Endothelial cell of umbilical vein (primary cell): ENCODE results near the gene BCAR3. TPM values are rescaled to one million over a fixed set of nuclear protein-coding genes. Genes with fewer than 3 reads are reported as not detected.

Experiments used
- BruUV-seq: library from RNA; stranded (reverse); fragments of 400-500 nt; replicated peaks from 2 replicates; lab custom pipeline; 2021; lab: Mats Ljungman, UMichigan
- CTCF ChIA-PET: fragments of 300-600, 350-600 bp; sonication (Branson Sonifier 250); formaldehyde crosslinking; loops from one replicate; lab custom pipeline; 2021; ENCODE audit warnings: antibody characterized with exemption, inconsistent platforms; lab: Charles Lee
- POLR2A ChIA-PET: fragments of 300-600, 350-600 bp; sonication (Branson Sonifier 250); formaldehyde crosslinking; loops from one replicate; lab custom pipeline; 2021; ENCODE audit warnings: antibody characterized with exemption, inconsistent platforms; lab: Charles Lee
- DNase-seq: peaks from one replicate; pipeline ENCODE4 v3.0.0-alpha.2; 2011; ENCODE audit warnings: low read depth, low spot score
- FAIRE-seq: peaks from 2 replicates; lab custom pipeline; 2011; peaks lifted over from hg19 to GRCh38; lab: Jason Lieb, UNC
- H2AFZ ChIP-seq: 2 replicates; pipeline ENCODE4 v1.6.0; 2012; ENCODE audit warnings: low read depth, low read length, control low read depth, inconsistent platforms
- H3K27ac ChIP-seq: 2 replicates; pipeline ENCODE4 v1.5.1; 2011; ENCODE audit warnings: low read depth, mild to moderate bottlenecking, control low read depth, low read length, moderate library complexity; ENCODE audit not compliant: insufficient read depth
- H3K27me3 ChIP-seq, 2 experiments: 2 replicates each; pipeline versions ENCODE4 v1.6.0 to v1.6.1; 2011; ENCODE audit warnings: low read length in 2 of 2, mixed read lengths in 1 of 2; ENCODE audit not compliant: control insufficient read depth in 2 of 2, insufficient read depth in 2 of 2
- H3K36me3 ChIP-seq, 2 experiments: 2 replicates in 1 of 2; 3 replicates in 1 of 2; pipeline ENCODE4 v1.5.1; 2011; ENCODE audit warnings: low read length in 2 of 2, mild to moderate bottlenecking in 1 of 2, moderate library complexity in 1 of 2; ENCODE audit not compliant: control insufficient read depth in 2 of 2, insufficient read depth in 2 of 2; ENCODE audit errors: extremely low read depth in 1 of 2
- H3K4me1 ChIP-seq: 3 replicates; pipeline ENCODE4 v1.5.1; 2011; ENCODE audit warnings: mild to moderate bottlenecking, low read length; ENCODE audit not compliant: control insufficient read depth, insufficient read depth; ENCODE audit errors: extremely low read depth
- H3K4me2 ChIP-seq: 2 replicates; pipeline ENCODE4 v1.6.1; 2011; ENCODE audit warnings: low read length, control low read depth, mixed read lengths; ENCODE audit not compliant: insufficient read depth
- H3K4me3 ChIP-seq, 3 experiments: fragments of 200-600 bp in 1 of 3; sonication (generic), shearing (Covaris generic) in 1 of 3; replicated peaks in 1 of 3; 2 replicates each; pipeline ENCODE4 v1.5.1; 2011 to 2016; ENCODE audit warnings: control low read depth in 3 of 3, low read length in 3 of 3, mild to moderate bottlenecking in 2 of 3, inconsistent platforms in 1 of 3, low read depth in 1 of 3, moderate library complexity in 1 of 3; ENCODE audit not compliant: insufficient read depth in 1 of 3
- H3K79me2 ChIP-seq: 2 replicates; pipeline ENCODE4 v1.6.0; 2012; ENCODE audit warnings: low read length, inconsistent platforms; ENCODE audit not compliant: control insufficient read depth, insufficient read depth
- H3K9ac ChIP-seq: replicated peaks from 2 replicates; pipeline ENCODE3; 2011; ENCODE audit warnings: low read length, control low read depth; ENCODE audit not compliant: insufficient read depth; ENCODE audit errors: extremely low read depth
- H3K9me1 ChIP-seq: replicated peaks from 3 replicates; pipeline ENCODE4 v1.6.0; 2011; ENCODE audit warnings: mild to moderate bottlenecking, low read length; ENCODE audit not compliant: control insufficient read depth, insufficient read depth; ENCODE audit errors: extremely low read depth
- H3K9me3 ChIP-seq: replicated peaks from 2 replicates; pipeline ENCODE4 v1.5.1; 2012; ENCODE audit warnings: low read length, inconsistent platforms; ENCODE audit not compliant: control insufficient read depth, insufficient read depth
- H4K20me1 ChIP-seq: replicated peaks from 2 replicates; pipeline ENCODE3; 2011; ENCODE audit warnings: mild to moderate bottlenecking, low read length; ENCODE audit not compliant: control insufficient read depth, insufficient read depth; ENCODE audit errors: extremely low read depth
- EZH2 ChIP-seq: IDR thresholded peaks from 2 replicates; pipeline ENCODE4 v1.6.1; 2012; ENCODE audit warnings: borderline replicate concordance, low read depth, mild to moderate bottlenecking, moderate library complexity, low read length, inconsistent platforms; ENCODE audit not compliant: severe bottlenecking
- FOS ChIP-seq: IDR thresholded peaks from 2 replicates; pipeline ENCODE4 v1.6.1; 2011; ENCODE audit warnings: mild to moderate bottlenecking, low read length, moderate library complexity, borderline replicate concordance; ENCODE audit not compliant: insufficient read depth
- GATA2 ChIP-seq: IDR thresholded peaks from 2 replicates; pipeline ENCODE4 v1.7.0; 2011; ENCODE audit warnings: low read depth, mild to moderate bottlenecking, moderate library complexity, mixed read lengths, low read length; ENCODE audit not compliant: insufficient read length, insufficient read depth
- JUN ChIP-seq: IDR thresholded peaks from 2 replicates; pipeline ENCODE4 v1.6.1; 2011; ENCODE audit warnings: borderline replicate concordance, low read depth; ENCODE audit not compliant: insufficient read length, insufficient read depth
- MYC ChIP-seq: IDR thresholded peaks from one replicate; pipeline ENCODE4 v1.6.1; 2011; ENCODE audit warnings: mild to moderate bottlenecking, low read depth, low read length
- POLR2A ChIP-seq: IDR thresholded peaks from 2 replicates; pipeline ENCODE4 v1.6.1; 2012; ENCODE audit warnings: low read depth, mild to moderate bottlenecking, control low read depth, low read length
- POLR2AphosphoS5 ChIP-seq: IDR thresholded peaks from 2 replicates; pipeline ENCODE4 v1.6.1; 2012; ENCODE audit warnings: low read depth, mild to moderate bottlenecking, control low read depth, low read length, moderate library complexity; ENCODE audit not compliant: insufficient read depth
- dilution Hi-C: fragments of 300-500 bp; cut with MboI; formaldehyde crosslinking; loops from one replicate; pipeline ENCODE4 v1.15.0; 2019; ENCODE audit warnings: low sequenced_read_pairs; ENCODE audit not compliant: extremely low pct_ligation_motif_present
- intact Hi-C: fragments of 100-400 bp; cut with micrococcal nuclease; formaldehyde crosslinking; loops from one replicate; pipeline ENCODE4 v1.10.0; 2022
- polyA plus RNA-seq, 4 experiments: library from polyadenylated mRNA; depleted of rRNA in 3 of 4; stranded (reverse) in 3 of 4; unstranded in 1 of 4; fragments of >200 nt; gene quantifications; 2 replicates each; pipeline versions ENCODE4 v1.2.1 to v1.2.3, GENCODE V29; 2011 to 2012; ENCODE audit warnings: missing spikeins in 1 of 4
- total RNA-seq: library from RNA; stranded (reverse); gene quantifications from 2 replicates; pipeline ENCODE4 v1.2.3, GENCODE V29; 2021
- TF ChIP-seq, protein P1 (sequence below), 2 donors: IDR thresholded peaks; 1 replicate in 1 of 2; 2 replicates in 1 of 2; pipeline ENCODE4 v1.5.1; 2011; ENCODE audit warnings: low read length in 2 of 2, mild to moderate bottlenecking in 2 of 2, moderate library complexity in 2 of 2, control low read depth in 1 of 2, inconsistent platforms in 1 of 2, low read depth in 1 of 2; ENCODE audit not compliant: insufficient read depth in 1 of 2; ENCODE audit errors: extremely low read depth in 1 of 2
- TF ChIP-seq, protein P2 (sequence below): IDR thresholded peaks from 2 replicates; pipeline ENCODE4 v1.6.1; 2011; ENCODE audit not compliant: insufficient read depth, insufficient read length

BCAR3 gene
- total and polyA plus RNA-seq, 2 donors (not counting 3 experiments of a cell fraction or from before 2014, with no cell fraction given), result 17.5 to 32.9 TPM

DNA sequence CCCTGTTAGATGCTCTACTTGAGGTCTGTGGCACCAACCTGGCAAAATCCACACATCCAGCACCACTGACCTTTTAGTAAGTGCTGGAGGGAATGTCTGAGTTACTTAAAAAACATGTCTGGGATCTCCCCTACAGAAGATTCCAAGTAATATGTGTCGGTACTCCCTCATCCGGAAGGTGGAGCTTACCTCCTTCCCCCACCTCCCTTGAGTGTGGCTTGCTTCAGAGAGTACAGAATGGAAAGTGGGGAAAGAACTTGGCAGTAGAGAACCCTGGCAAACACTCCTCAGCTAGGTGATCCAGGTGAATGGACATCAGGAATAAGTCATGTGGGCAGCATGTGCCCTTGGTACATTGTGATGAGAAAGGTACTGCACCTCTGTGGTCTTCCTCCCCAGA is 49.0 kb upstream of the BCAR3 start:
- H3K4me2 ChIP-seq, result no peak overlapping the region
- H3K9ac ChIP-seq, result no peak overlapping the region
- TF ChIP-seq MYC (no peak), JUN (no peak), GATA2 (no peak), EZH2 (no peak), FOS (no peak), POLR2A (no peak), POLR2AphosphoS5 (no peak)
- TF ChIP-seq, protein P1, sequence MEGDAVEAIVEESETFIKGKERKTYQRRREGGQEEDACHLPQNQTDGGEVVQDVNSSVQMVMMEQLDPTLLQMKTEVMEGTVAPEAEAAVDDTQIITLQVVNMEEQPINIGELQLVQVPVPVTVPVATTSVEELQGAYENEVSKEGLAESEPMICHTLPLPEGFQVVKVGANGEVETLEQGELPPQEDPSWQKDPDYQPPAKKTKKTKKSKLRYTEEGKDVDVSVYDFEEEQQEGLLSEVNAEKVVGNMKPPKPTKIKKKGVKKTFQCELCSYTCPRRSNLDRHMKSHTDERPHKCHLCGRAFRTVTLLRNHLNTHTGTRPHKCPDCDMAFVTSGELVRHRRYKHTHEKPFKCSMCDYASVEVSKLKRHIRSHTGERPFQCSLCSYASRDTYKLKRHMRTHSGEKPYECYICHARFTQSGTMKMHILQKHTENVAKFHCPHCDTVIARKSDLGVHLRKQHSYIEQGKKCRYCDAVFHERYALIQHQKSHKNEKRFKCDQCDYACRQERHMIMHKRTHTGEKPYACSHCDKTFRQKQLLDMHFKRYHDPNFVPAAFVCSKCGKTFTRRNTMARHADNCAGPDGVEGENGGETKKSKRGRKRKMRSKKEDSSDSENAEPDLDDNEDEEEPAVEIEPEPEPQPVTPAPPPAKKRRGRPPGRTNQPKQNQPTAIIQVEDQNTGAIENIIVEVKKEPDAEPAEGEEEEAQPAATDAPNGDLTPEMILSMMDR (IDR thresholded peaks at IDR 0.05; ENCODE audit: extremely low read depth in 1 of 2, insufficient read depth in 1 of 2, low read depth in 1 of 2, low read length in 2 of 2), result no peak
- TF ChIP-seq, protein P2, sequence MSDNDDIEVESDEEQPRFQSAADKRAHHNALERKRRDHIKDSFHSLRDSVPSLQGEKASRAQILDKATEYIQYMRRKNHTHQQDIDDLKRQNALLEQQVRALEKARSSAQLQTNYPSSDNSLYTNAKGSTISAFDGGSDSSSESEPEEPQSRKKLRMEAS, result no peak
- H3K79me2 ChIP-seq, result no peaks in the 10 kb centered on the region
- no TSS peak for BruUV-seq
- no peaks in the 10 kb centered on the region for H3K4me1 ChIP-seq
- no peak overlapping the region for H2AFZ ChIP-seq
- DNase-seq (no peak), FAIRE-seq (no peak)
- H3K36me3 ChIP-seq, result no peaks in the 10 kb centered on the region
- no peaks in the 10 kb centered on the region for H3K9me1 ChIP-seq
- H3K27ac ChIP-seq, result no peak overlapping the region
- H3K27me3 ChIP-seq, result no peaks in the 10 kb centered on the region
- no peak overlapping the region for H3K4me3 ChIP-seq
- no peaks in the 10 kb centered on the region for H4K20me1 ChIP-seq
- CTCF ChIA-PET, result no interaction called here
- dilution Hi-C loops (no loop called here), intact Hi-C loops (no loop called here)
- POLR2A ChIA-PET, result no interaction called here
- H3K9me3 ChIP-seq, result no peaks in the 10 kb centered on the region
